ENCODE data around the gene MEFV. TPM values are rescaled to one million over a fixed set of nuclear protein-coding genes. Genes with fewer than 3 reads are reported as not detected.

Gene MEFV
- total RNA-seq, result not detected
- not detected for polyA plus RNA-seq

- Mint-ChIP-seq H3K9me3 (no peaks in the 10 kb centered on the region), H3K4me3 (no peak within 1 kb of the TSS), H3K36me3 (no peaks in the 10 kb centered on the region), H3K27me3 (peaks cover under 1% of the 10 kb centered on the region), H3K27ac (no peak within 1 kb of the TSS), H3K4me1 (peaks cover 0 to 5% (median 0%) of the 10 kb centered on the region in 4 donors)
- no peaks in the 10 kb centered on the region for H3K36me3 ChIP-seq (ENCODE audit: control insufficient read depth, insufficient read depth, low read length)
- ATAC-seq (ENCODE audit: low read depth in 2 of 2) (no peak), DNase-seq (no peak)
- H3K27ac ChIP-seq (ENCODE audit: insufficient read depth, low read length, poor library complexity, severe bottlenecking), result no peak within 1 kb of the TSS
- no peaks in the 10 kb centered on the region for H3K4me1 ChIP-seq (ENCODE audit: control insufficient read depth, insufficient read depth, low read length, poor library complexity, severe bottlenecking)
- H3K27me3 ChIP-seq (ENCODE audit: control insufficient read depth, insufficient read depth, low read length), result no peaks in the 10 kb centered on the region
- H3K4me3 ChIP-seq (ENCODE audit: low read depth, low read length), result no peak within 1 kb of the TSS
- H3K9me3 ChIP-seq (ENCODE audit: control insufficient read depth in 2 of 2, low read length in 2 of 2), result no peaks in the 10 kb centered on the region
These were observed at the start of gene MEFV for GRCh38 chr16:3256146-3256865. Gene MEFV, minus strand, starts transcription at chr16:3256633. Its CDS starts 46 bp downstream, at chr16:3256587.

GRCh38 chr16:3306078-3306477 is 49.6 kb upstream of the MEFV start:
- H3K27me3 ChIP-seq (ENCODE audit: control insufficient read depth, insufficient read depth, low read length), result no peaks in the 10 kb centered on the region
- H3K4me1 ChIP-seq (ENCODE audit: control insufficient read depth, insufficient read depth, low read length, poor library complexity, severe bottlenecking), result peaks cover 5% of the 10 kb centered on the region
- Mint-ChIP-seq H3K4me3 (peak overlapping the region; percentile 85 to 88 (median 87)), H3K4me1 (peaks cover 5 to 32% (median 10%) of the 10 kb centered on the region in 4 donors), H3K27ac (peak overlapping the region; percentile 75 to 88 (median 86)), H3K27me3 (no peaks in the 10 kb centered on the region), H3K9me3 (peaks cover 1 to 53% (median 17%) of the 10 kb centered on the region in 7 donors), H3K36me3 (peaks cover 32% of the 10 kb centered on the region)
- H3K36me3 ChIP-seq (ENCODE audit: control insufficient read depth, insufficient read depth, low read length), result peaks cover 20% of the 10 kb centered on the region
- peak overlapping the region; percentile 77 for H3K4me3 ChIP-seq (ENCODE audit: low read depth, low read length)
- no peak for DNase-seq
- ATAC-seq (ENCODE audit: low read depth in 2 of 2), result no peak
- H3K27ac ChIP-seq (ENCODE audit: insufficient read depth, low read length, poor library complexity, severe bottlenecking), result peak overlapping the region; percentile 84
- H3K9me3 ChIP-seq (ENCODE audit: control insufficient read depth in 2 of 2, low read length in 2 of 2), result peaks cover 47 to 74% of the 10 kb centered on the region in 2 experiments

GRCh38 chr16:3305109-3306068 is 49.0 kb upstream of the MEFV start, which contains the start of the genes TIGD7 and ZNF75A:
Gene TIGD7, minus strand, starts transcription at chr16:3305430. Its CDS starts 4,816 bp downstream, at chr16:3300614.
Gene ZNF75A, plus strand, starts transcription at chr16:3305497. Its CDS starts 2,932 bp downstream, at chr16:3308429.
- Mint-ChIP-seq H3K27me3 (no peaks in the 10 kb centered on the region), H3K4me3 (peak within 1 kb of the TSS; percentile 85 to 88 (median 87)), H3K27ac (peak within 1 kb of the TSS; percentile 76 to 88 (median 86)), H3K36me3 (peaks cover 34% of the 10 kb centered on the region), H3K4me1 (peaks cover 5 to 32% (median 10%) of the 10 kb centered on the region in 4 donors), H3K9me3 (peaks cover 1 to 53% (median 16%) of the 10 kb centered on the region in 7 donors)
- H3K4me3 ChIP-seq (ENCODE audit: low read depth, low read length), result peak within 1 kb of the TSS; percentile 77
- H3K9me3 ChIP-seq (ENCODE audit: control insufficient read depth in 2 of 2, low read length in 2 of 2), result peaks cover 49 to 74% of the 10 kb centered on the region in 2 experiments
- ATAC-seq (ENCODE audit: low read depth in 2 of 2) (peak; percentile 94 to 96), DNase-seq (peak; percentile 82 to 95 (median 86))
- peak within 1 kb of the TSS; percentile 84 for H3K27ac ChIP-seq (ENCODE audit: insufficient read depth, low read length, poor library complexity, severe bottlenecking)
- no peaks in the 10 kb centered on the region for H3K27me3 ChIP-seq (ENCODE audit: control insufficient read depth, insufficient read depth, low read length)
- peaks cover 5% of the 10 kb centered on the region for H3K4me1 ChIP-seq (ENCODE audit: control insufficient read depth, insufficient read depth, low read length, poor library complexity, severe bottlenecking)
- H3K36me3 ChIP-seq (ENCODE audit: control insufficient read depth, insufficient read depth, low read length), result peaks cover 20% of the 10 kb centered on the region

- no peak for DNase-seq
- no peak for ATAC-seq (ENCODE audit: low read depth in 2 of 2)
- Histone ChIP-seq H3K27ac (ENCODE audit: insufficient read depth, low read length, poor library complexity, severe bottlenecking) (peak overlapping the region; percentile 84), H3K27me3 (ENCODE audit: control insufficient read depth, insufficient read depth, low read length) (no peaks in the 10 kb centered on the region), H3K4me3 (ENCODE audit: low read depth, low read length) (peak overlapping the region; percentile 60), H3K36me3 (ENCODE audit: control insufficient read depth, insufficient read depth, low read length) (peaks cover 26% of the 10 kb centered on the region), H3K4me1 (ENCODE audit: control insufficient read depth, insufficient read depth, low read length, poor library complexity, severe bottlenecking) (peaks cover 5% of the 10 kb centered on the region), H3K9me3 (ENCODE audit: control insufficient read depth in 2 of 2, low read length in 2 of 2) (peaks cover 55 to 74% of the 10 kb centered on the region in 2 experiments)
- peaks cover 5 to 32% (median 10%) of the 10 kb centered on the region in 4 donors for H3K4me1 Mint-ChIP-seq
- H3K4me3 Mint-ChIP-seq, result peak overlapping the region in 3 of 4 donors; percentile 85 to 88 (median 86)
- peaks cover 38% of the 10 kb centered on the region for H3K36me3 Mint-ChIP-seq
- H3K9me3 Mint-ChIP-seq, result peaks cover 1 to 55% (median 17%) of the 10 kb centered on the region in 7 donors
- H3K27me3 Mint-ChIP-seq, result no peaks in the 10 kb centered on the region
- peak overlapping the region; percentile 56 to 86 (median 76) for H3K27ac Mint-ChIP-seq
These were observed 47.9 kb upstream of the MEFV start for GRCh38 chr16:3304370-3304769.

GRCh38 chr16:3295783-3296182 is 39.4 kb upstream of the MEFV start:
- peak overlapping the region in 1 of 3 donors; percentile 12 for H3K27ac Mint-ChIP-seq
- ATAC-seq (ENCODE audit: low read depth in 2 of 2), result no peak

GRCh38 chr16:3295209-3295608 is 38.8 kb upstream of the MEFV start:
- H3K36me3 Mint-ChIP-seq, result peaks cover 50% of the 10 kb centered on the region

More at GRCh38 chr16:3295783-3296182, 39.4 kb upstream of the MEFV start:
- Mint-ChIP-seq H3K4me3 (peak overlapping the region in 1 of 4 donors; percentile 10), H3K36me3 (peaks cover 49% of the 10 kb centered on the region), H3K9me3 (peaks cover 2 to 71% (median 33%) of the 10 kb centered on the region in 7 donors), H3K27me3 (no peaks in the 10 kb centered on the region), H3K4me1 (peaks cover 0 to 12% (median 6%) of the 10 kb centered on the region in 4 donors)
- Histone ChIP-seq H3K4me1 (ENCODE audit: control insufficient read depth, insufficient read depth, low read length, poor library complexity, severe bottlenecking) (no peaks in the 10 kb centered on the region), H3K9me3 (ENCODE audit: control insufficient read depth in 2 of 2, low read length in 2 of 2) (peaks cover 66 to 97% of the 10 kb centered on the region in 2 experiments), H3K36me3 (ENCODE audit: control insufficient read depth, insufficient read depth, low read length) (peaks cover 29% of the 10 kb centered on the region), H3K4me3 (ENCODE audit: low read depth, low read length) (no peak overlapping the region), H3K27me3 (ENCODE audit: control insufficient read depth, insufficient read depth, low read length) (no peaks in the 10 kb centered on the region), H3K27ac (ENCODE audit: insufficient read depth, low read length, poor library complexity, severe bottlenecking) (no peak overlapping the region)
- no peak for DNase-seq

GRCh38 chr16:3292604-3293003 is 36.2 kb upstream of the MEFV start:
- H3K27me3 Mint-ChIP-seq, result no peaks in the 10 kb centered on the region
- peaks cover 59 to 94% of the 10 kb centered on the region in 2 experiments for H3K9me3 ChIP-seq (ENCODE audit: control insufficient read depth in 2 of 2, low read length in 2 of 2)
- H3K36me3 ChIP-seq (ENCODE audit: control insufficient read depth, insufficient read depth, low read length), result peaks cover 49% of the 10 kb centered on the region
- no peaks in the 10 kb centered on the region for H3K4me1 ChIP-seq (ENCODE audit: control insufficient read depth, insufficient read depth, low read length, poor library complexity, severe bottlenecking)
- H3K4me1 Mint-ChIP-seq, result peaks cover 0 to 12% (median 6%) of the 10 kb centered on the region in 4 donors
- peaks cover 2 to 70% (median 22%) of the 10 kb centered on the region in 7 donors for H3K9me3 Mint-ChIP-seq
- H3K36me3 Mint-ChIP-seq, result peaks cover 58% of the 10 kb centered on the region
- no peak overlapping the region for H3K4me3 ChIP-seq (ENCODE audit: low read depth, low read length)
- DNase-seq (no peak), ATAC-seq (ENCODE audit: low read depth in 2 of 2) (no peak)
- no peak overlapping the region for H3K27ac ChIP-seq (ENCODE audit: insufficient read depth, low read length, poor library complexity, severe bottlenecking)
- H3K27ac Mint-ChIP-seq, result no peak overlapping the region
- H3K27me3 ChIP-seq (ENCODE audit: control insufficient read depth, insufficient read depth, low read length), result no peaks in the 10 kb centered on the region
- H3K4me3 Mint-ChIP-seq, result no peak overlapping the region

More at GRCh38 chr16:3295209-3295608, 38.8 kb upstream of the MEFV start:
- Histone ChIP-seq H3K36me3 (ENCODE audit: control insufficient read depth, insufficient read depth, low read length) (peaks cover 35% of the 10 kb centered on the region), H3K9me3 (ENCODE audit: control insufficient read depth in 2 of 2, low read length in 2 of 2) (peaks cover 65 to 97% of the 10 kb centered on the region in 2 experiments), H3K27ac (ENCODE audit: insufficient read depth, low read length, poor library complexity, severe bottlenecking) (no peak overlapping the region), H3K4me1 (ENCODE audit: control insufficient read depth, insufficient read depth, low read length, poor library complexity, severe bottlenecking) (no peaks in the 10 kb centered on the region), H3K27me3 (ENCODE audit: control insufficient read depth, insufficient read depth, low read length) (no peaks in the 10 kb centered on the region), H3K4me3 (ENCODE audit: low read depth, low read length) (no peak overlapping the region)
- no peaks in the 10 kb centered on the region for H3K27me3 Mint-ChIP-seq
- ATAC-seq (ENCODE audit: low read depth in 2 of 2) (no peak), DNase-seq (no peak)
- peak overlapping the region in 1 of 4 donors; percentile 82 for H3K4me3 Mint-ChIP-seq
- H3K4me1 Mint-ChIP-seq, result peaks cover 0 to 12% (median 6%) of the 10 kb centered on the region in 4 donors
- H3K27ac Mint-ChIP-seq, result no peak overlapping the region
- peaks cover 2 to 70% (median 30%) of the 10 kb centered on the region in 7 donors for H3K9me3 Mint-ChIP-seq
